Subcutaneous abdominal adipose tissue (tissue), 5 donors: ENCODE data around the gene PTPN3.

ENCODE experiments used
- H3K27ac ChIP-seq: one replicate; pipeline ENCODE4 v1.7.0; 2013; ENCODE audit warnings: low read depth, mild to moderate bottlenecking, inconsistent platforms, low read length, moderate library complexity
- H3K27me3 ChIP-seq, 5 donors: one replicate each; pipeline ENCODE4 v1.7.0; 2013; ENCODE audit warnings: low read length in 5 of 5, inconsistent platforms in 1 of 5; ENCODE audit not compliant: control insufficient read depth in 5 of 5, insufficient read depth in 4 of 5
- H3K36me3 ChIP-seq, 5 donors: one replicate each; pipeline ENCODE4 v1.7.0; 2013; ENCODE audit warnings: low read length in 5 of 5; ENCODE audit not compliant: control insufficient read depth in 5 of 5, insufficient read depth in 5 of 5
- H3K4me1 ChIP-seq, 5 donors: one replicate each; pipeline ENCODE4 v1.7.0; 2013; ENCODE audit warnings: low read length in 5 of 5, mild to moderate bottlenecking in 3 of 5, moderate library complexity in 1 of 5; ENCODE audit not compliant: control insufficient read depth in 5 of 5, insufficient read depth in 5 of 5
- H3K4me3 ChIP-seq, 5 donors: one replicate each; pipeline ENCODE4 v1.7.0; 2013; ENCODE audit warnings: low read length in 5 of 5, low read depth in 1 of 5
- H3K9ac ChIP-seq, 5 donors: one replicate each; pipeline ENCODE4 v1.7.0; 2013; ENCODE audit warnings: low read length in 5 of 5, mild to moderate bottlenecking in 4 of 5, moderate library complexity in 3 of 5
- H3K9me3 ChIP-seq, 5 donors: one replicate each; pipeline ENCODE4 v1.7.0; 2013; ENCODE audit warnings: low read length in 5 of 5; ENCODE audit not compliant: control insufficient read depth in 5 of 5
- donor health status: healthy.
- donor health status: healthy.
- donor health status: healthy.
- donor health status: healthy.
- donor health status: healthy.

The PTPN3 gene

DNA sequence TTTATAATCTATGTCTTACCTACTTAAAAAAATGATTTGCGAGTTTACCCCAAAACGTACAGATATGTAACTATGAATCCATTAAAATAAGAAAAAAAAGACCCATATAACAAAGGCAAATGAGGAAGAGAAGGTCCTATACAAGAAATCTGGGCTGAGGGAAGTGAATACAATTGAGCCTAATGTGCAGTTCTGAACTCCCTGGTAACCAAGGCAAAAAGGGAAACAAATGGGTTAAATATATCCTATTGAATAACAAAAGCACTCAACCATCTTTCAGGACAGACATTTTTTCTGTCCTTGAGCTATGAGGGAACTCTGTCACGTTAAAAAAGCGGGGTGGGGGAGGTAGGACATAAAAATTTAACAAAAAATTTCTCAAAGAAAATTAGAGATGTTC is 78.6 kb downstream of the PTPN3 start:
- no peak overlapping the region for H3K4me3 ChIP-seq
- no peaks in the 10 kb centered on the region for H3K27me3 ChIP-seq
- H3K27ac ChIP-seq = no peak overlapping the region
- no peaks in the 10 kb centered on the region for H3K9me3 ChIP-seq
- peaks cover 0 to 10% (median 0%) of the 10 kb centered on the region in 5 donors for H3K4me1 ChIP-seq
- peaks cover 0 to 15% (median 12%) of the 10 kb centered on the region in 5 donors for H3K36me3 ChIP-seq
- no peak overlapping the region for H3K9ac ChIP-seq

- Histone ChIP-seq H3K4me3 (no peak overlapping the region), H3K9me3 (no peaks in the 10 kb centered on the region), H3K36me3 (peaks cover 0 to 12% (median 9%) of the 10 kb centered on the region in 5 donors), H3K27me3 (no peaks in the 10 kb centered on the region), H3K9ac (no peak overlapping the region), H3K27ac (no peak overlapping the region), H3K4me1 (peaks cover 0 to 10% (median 0%) of the 10 kb centered on the region in 5 donors)
These were observed 79.3 kb downstream of the PTPN3 start for GRCh38 chr9:109418827-109419226.

- Histone ChIP-seq H3K27ac (no peak overlapping the region), H3K9ac (no peak overlapping the region), H3K36me3 (peaks cover 0 to 12% (median 9%) of the 10 kb centered on the region in 5 donors), H3K4me1 (peaks cover 0 to 10% (median 0%) of the 10 kb centered on the region in 5 donors), H3K9me3 (no peaks in the 10 kb centered on the region), H3K4me3 (no peak overlapping the region), H3K27me3 (peaks cover 0 to 4% (median 0%) of the 10 kb centered on the region in 5 donors)
These were observed 80.2 kb downstream of the PTPN3 start for GRCh38 chr9:109417585-109418544.

GRCh38 chr9:109417054-109417453 is 81.1 kb downstream of the PTPN3 start:
- no peak overlapping the region for H3K4me3 ChIP-seq
- no peak overlapping the region for H3K27ac ChIP-seq
- peaks cover 0 to 12% (median 0%) of the 10 kb centered on the region in 5 donors for H3K4me1 ChIP-seq
- H3K9ac ChIP-seq = no peak overlapping the region
- H3K9me3 ChIP-seq = no peaks in the 10 kb centered on the region
- peaks cover 0 to 12% (median 9%) of the 10 kb centered on the region in 5 donors for H3K36me3 ChIP-seq
- H3K27me3 ChIP-seq = peaks cover 0 to 4% (median 0%) of the 10 kb centered on the region in 5 donors

DNA sequence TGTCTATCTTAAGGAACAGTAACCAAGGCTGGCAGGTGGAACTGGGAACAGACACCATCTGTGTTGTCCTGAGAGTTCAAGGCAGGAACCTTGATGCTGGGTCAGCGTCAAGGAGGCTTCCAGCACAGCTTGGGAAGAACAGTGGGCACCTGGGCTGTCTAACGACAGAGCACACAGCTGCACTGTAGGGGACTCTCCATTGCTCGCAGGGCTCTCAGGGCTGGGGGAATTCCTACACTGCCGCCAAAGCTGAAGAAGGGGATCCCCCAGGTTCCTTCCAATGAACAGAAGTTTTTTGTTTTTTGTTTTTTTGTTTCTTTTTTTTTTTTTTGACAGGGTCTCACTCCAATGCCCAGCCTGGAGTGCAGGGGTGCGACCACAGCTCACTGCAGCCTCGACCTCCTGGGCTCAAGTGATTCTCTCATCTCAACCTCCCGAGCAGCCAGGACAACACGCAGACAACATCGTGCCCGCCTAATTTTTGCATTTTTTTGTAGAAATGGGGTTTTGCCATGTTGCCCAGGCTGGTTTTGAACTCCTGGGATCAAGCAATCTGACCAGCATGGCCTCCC is 81.9 kb downstream of the PTPN3 start:
- peaks cover 0 to 9% (median 0%) of the 10 kb centered on the region in 5 donors for H3K4me1 ChIP-seq
- H3K9me3 ChIP-seq = no peaks in the 10 kb centered on the region
- H3K27ac ChIP-seq = no peak overlapping the region
- no peak overlapping the region for H3K4me3 ChIP-seq
- no peak overlapping the region for H3K9ac ChIP-seq
- peaks cover 0 to 4% (median 0%) of the 10 kb centered on the region in 5 donors for H3K27me3 ChIP-seq
- H3K36me3 ChIP-seq = peaks cover 0 to 12% (median 9%) of the 10 kb centered on the region in 5 donors

- peaks cover 0 to 4% (median 0%) of the 10 kb centered on the region in 5 donors for H3K27me3 ChIP-seq
- no peak overlapping the region for H3K9ac ChIP-seq
- H3K4me1 ChIP-seq = peaks cover 0 to 6% (median 0%) of the 10 kb centered on the region in 5 donors
- H3K27ac ChIP-seq = no peak overlapping the region
- H3K4me3 ChIP-seq = no peak overlapping the region
- H3K9me3 ChIP-seq = no peaks in the 10 kb centered on the region
- peaks cover 0 to 21% (median 12%) of the 10 kb centered on the region in 5 donors for H3K36me3 ChIP-seq
These were observed 83.9 kb downstream of the PTPN3 start for GRCh38 chr9:109414125-109414785.

DNA sequence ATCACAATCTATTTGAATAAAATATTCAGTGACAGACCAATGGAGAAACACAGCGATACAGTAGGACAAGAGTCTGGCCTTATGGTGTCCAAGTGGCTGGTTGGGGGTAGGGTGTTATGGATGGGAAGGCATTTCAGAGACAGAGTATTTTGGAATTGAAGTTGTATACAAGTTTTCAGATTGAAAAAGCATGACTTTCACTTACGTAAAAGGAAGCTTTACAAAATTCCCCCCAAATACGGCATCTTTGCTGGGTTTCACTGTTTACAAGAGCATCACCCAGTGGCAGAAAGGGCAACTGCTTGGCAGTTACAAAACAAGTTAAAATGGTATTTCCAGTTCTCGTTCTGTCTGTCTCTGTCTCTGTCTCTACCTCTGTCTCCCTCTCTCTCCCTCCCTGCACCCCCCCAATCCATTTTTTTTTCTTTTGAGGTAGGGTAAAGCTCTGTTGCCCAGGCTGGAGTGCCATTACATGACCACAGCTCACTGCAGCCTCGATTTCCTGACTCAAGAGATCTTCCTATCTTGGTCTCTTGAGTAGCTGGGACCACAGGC is 86.2 kb downstream of the PTPN3 start:
- Histone ChIP-seq H3K36me3 (peaks cover 0 to 34% (median 6%) of the 10 kb centered on the region in 5 donors), H3K27ac (no peak overlapping the region), H3K27me3 (peaks cover 0 to 4% (median 0%) of the 10 kb centered on the region in 5 donors), H3K9me3 (no peaks in the 10 kb centered on the region), H3K9ac (no peak overlapping the region), H3K4me1 (peaks cover 0 to 6% (median 0%) of the 10 kb centered on the region in 5 donors), H3K4me3 (no peak overlapping the region)

- Histone ChIP-seq H3K9me3 (no peaks in the 10 kb centered on the region), H3K9ac (peak overlapping the region in 1 of 5 donors; percentile 11), H3K36me3 (peaks cover 0 to 38% (median 10%) of the 10 kb centered on the region in 5 donors), H3K4me3 (no peak overlapping the region), H3K27ac (no peak overlapping the region), H3K27me3 (peaks cover 0 to 4% (median 0%) of the 10 kb centered on the region in 5 donors), H3K4me1 (peaks cover 0 to 6% (median 0%) of the 10 kb centered on the region in 5 donors)
These were observed 86.9 kb downstream of the PTPN3 start for GRCh38 chr9:109411069-109411761.

GRCh38 chr9:109409773-109410397 is 88.2 kb downstream of the PTPN3 start:
- Histone ChIP-seq H3K36me3 (peaks cover 3 to 38% (median 12%) of the 10 kb centered on the region in 5 donors), H3K9ac (no peak overlapping the region), H3K4me3 (no peak overlapping the region), H3K4me1 (peaks cover 0 to 6% (median 0%) of the 10 kb centered on the region in 5 donors), H3K27me3 (peaks cover 0 to 4% (median 0%) of the 10 kb centered on the region in 5 donors), H3K27ac (no peak overlapping the region), H3K9me3 (no peaks in the 10 kb centered on the region)
